Right lobe of liver (tissue), 4 donors: ENCODE results near the gene RABL3.

Experiments used
- CTCF ChIP-seq, 4 donors: fragments of 200-600 bp in 3 of 4; fragments of 450-650 bp in 1 of 4; IDR thresholded peaks; one replicate each; pipeline versions ENCODE4 v1.5.1 to v1.8.0; 2016 to 2022; ENCODE audit warnings: antibody characterized with exemption in 4 of 4, mild to moderate bottlenecking in 2 of 4
- POLR2A ChIP-seq: fragments of 450-650 bp; IDR thresholded peaks from one replicate; pipeline ENCODE4 v1.6.1; 2017; ENCODE audit warnings: antibody characterized with exemption, mild to moderate bottlenecking
- donor health status: DM: no; HTN: no; CAD: no.
- donor health status: DM: no; HTN: no; CAD: no.
- donor health status: DM: no; HTN: yes; CAD: no.

GRCh38 chr3:120791010-120791409 is 48.7 kb upstream of the RABL3 start:
- no peak for TF ChIP-seq POLR2A
- TF ChIP-seq CTCF (IDR thresholded peaks at IDR 0.05), result no peak
